ENCODE measurements around the gene CNKSR2.

- TF ChIP-seq NFE2 (CRISPR knock-in tag; IDR thresholded peaks at IDR 0.05) (no peak), CHD2 (IDR thresholded peaks at IDR 0.05; ENCODE audit: low read depth, low read length) (no peak), HOXA7 (CRISPR knock-in tag; IDR thresholded peaks at IDR 0.05) (no peak), CENPX (CRISPR knock-in tag; IDR thresholded peaks at IDR 0.05) (no peak), POLR2A (IDR thresholded peaks at IDR 0.05; ENCODE audit: insufficient read depth in 1 of 2, low read depth in 2 of 2, low read length in 2 of 2) (no peak), PATZ1 (CRISPR knock-in tag; IDR thresholded peaks at IDR 0.05) (no peak), SMC3 (IDR thresholded peaks at IDR 0.05; ENCODE audit: low read length) (no peak)
- TF ChIP-seq, protein P1, sequence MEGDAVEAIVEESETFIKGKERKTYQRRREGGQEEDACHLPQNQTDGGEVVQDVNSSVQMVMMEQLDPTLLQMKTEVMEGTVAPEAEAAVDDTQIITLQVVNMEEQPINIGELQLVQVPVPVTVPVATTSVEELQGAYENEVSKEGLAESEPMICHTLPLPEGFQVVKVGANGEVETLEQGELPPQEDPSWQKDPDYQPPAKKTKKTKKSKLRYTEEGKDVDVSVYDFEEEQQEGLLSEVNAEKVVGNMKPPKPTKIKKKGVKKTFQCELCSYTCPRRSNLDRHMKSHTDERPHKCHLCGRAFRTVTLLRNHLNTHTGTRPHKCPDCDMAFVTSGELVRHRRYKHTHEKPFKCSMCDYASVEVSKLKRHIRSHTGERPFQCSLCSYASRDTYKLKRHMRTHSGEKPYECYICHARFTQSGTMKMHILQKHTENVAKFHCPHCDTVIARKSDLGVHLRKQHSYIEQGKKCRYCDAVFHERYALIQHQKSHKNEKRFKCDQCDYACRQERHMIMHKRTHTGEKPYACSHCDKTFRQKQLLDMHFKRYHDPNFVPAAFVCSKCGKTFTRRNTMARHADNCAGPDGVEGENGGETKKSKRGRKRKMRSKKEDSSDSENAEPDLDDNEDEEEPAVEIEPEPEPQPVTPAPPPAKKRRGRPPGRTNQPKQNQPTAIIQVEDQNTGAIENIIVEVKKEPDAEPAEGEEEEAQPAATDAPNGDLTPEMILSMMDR (CRISPR knock-in tag; IDR thresholded peaks at IDR 0.05), result no peak
These were observed 271.2 kb downstream of the CNKSR2 start for GRCh38 chrX:21645431-21645830.

Measured in HepG2 (cell line).